Spleen (tissue), 7 donors: ENCODE measurements around the gene ARSK.
A peak's percentile ranks its signal among the peaks of the same experiment; 100 is the strongest.

Experiments used
- CTCF ChIP-seq, 11 experiments: fragments of 200-600 bp in 7 of 11; fragments of 450-650 bp in 4 of 11; sonication (generic) in 4 of 11; IDR thresholded peaks in 8 of 11; conservative IDR thresholded peaks in 3 of 11; 1 replicate in 7 of 11; 2 replicates in 4 of 11; pipeline versions ENCODE4 v1.4.0 to v1.8.0; 2016 to 2021; ENCODE audit warnings: antibody characterized with exemption in 11 of 11, inconsistent platforms in 4 of 11, mild to moderate bottlenecking in 1 of 11
- POLR2A ChIP-seq, 3 donors: fragments of 450-650 bp; IDR thresholded peaks; one replicate each; pipeline ENCODE4 v1.5.1; 2017; ENCODE audit warnings: antibody characterized with exemption in 3 of 3, mild to moderate bottlenecking in 1 of 3
- POLR2AphosphoS5 ChIP-seq, 3 donors: sonication (generic); formaldehyde crosslinking; IDR thresholded peaks; one replicate each; pipeline ENCODE4 v1.5.1; 2017; ENCODE audit warnings: antibody characterized with exemption in 3 of 3
- donor health status: DM: no; HTN: no; CAD: no; lungs with moderate emphysema.
- donor health status: DM: no; HTN: no; CAD: no.
- donor health status: DM: no; HTN: no; CAD: no.

- TF ChIP-seq POLR2A (IDR thresholded peaks at IDR 0.05) (no peak), CTCF (IDR thresholded peaks at IDR 0.05 in 8 of 11, conservative IDR thresholded peaks at IDR 0.05 in 3 of 11) (no peak), POLR2AphosphoS5 (IDR thresholded peaks at IDR 0.05) (peak; percentile 23 to 73 (median 50))
Measured at GRCh38 chr5:95620870-95621838, 66.3 kb downstream of the ARSK start.
